H1 (cell line): ENCODE results near the gene COL20A1. TPM values are rescaled to one million over a fixed set of nuclear protein-coding genes. Genes with fewer than 3 reads are reported as not detected.
A peak's percentile ranks its signal among the peaks of the same experiment; 100 is the strongest.

Source experiments
- CTCF ChIA-PET: fragments of 300-600 bp; sonication (Branson Sonifier 250); formaldehyde crosslinking; loops from one replicate; lab custom pipeline; 2021; ENCODE audit not compliant: partially characterized antibody; lab: Charles Lee
- POLR2A ChIA-PET: fragments of 300-600 bp; sonication (Branson Sonifier 250); formaldehyde crosslinking; loops from one replicate; lab custom pipeline; 2021; ENCODE audit warnings: inconsistent platforms; ENCODE audit not compliant: partially characterized antibody; lab: Charles Lee
- DNase-seq, 2 experiments: peaks; one replicate each; pipeline versions ENCODE4 v3.0.0 to v3.0.0-alpha.2; 2010 to 2022; ENCODE audit warnings: low spot score in 2 of 2, low read depth in 1 of 2, mixed read lengths in 1 of 2
- FAIRE-seq: peaks from 2 replicates; lab custom pipeline; 2011; peaks lifted over from hg19 to GRCh38; lab: Jason Lieb, UNC
- H2AFZ ChIP-seq: 2 replicates; pipeline ENCODE4 v1.8.1; 2012; ENCODE audit warnings: low read length, inconsistent platforms
- H2AK5ac ChIP-seq: 2 replicates; pipeline ENCODE4 v1.6.1; 2013; ENCODE audit warnings: low read depth, low read length
- H2BK120ac ChIP-seq: replicated peaks from 2 replicates; pipeline ENCODE3; 2013; ENCODE audit warnings: low read depth, low read length, inconsistent platforms
- H2BK12ac ChIP-seq: 2 replicates; pipeline ENCODE4 v1.6.1; 2013; ENCODE audit warnings: low read depth, low read length
- H2BK15ac ChIP-seq: 2 replicates; pipeline ENCODE4 v1.6.1; 2013; ENCODE audit warnings: low read length
- H2BK20ac ChIP-seq: 2 replicates; pipeline ENCODE4 v1.6.1; 2013; ENCODE audit warnings: low read length
- H2BK5ac ChIP-seq: 2 replicates; pipeline ENCODE4 v1.6.1; 2013; ENCODE audit warnings: low read depth, low read length
- H3K14ac ChIP-seq: 2 replicates; pipeline ENCODE4 v1.6.1; 2013; ENCODE audit warnings: inconsistent platforms; ENCODE audit not compliant: insufficient read length
- H3K18ac ChIP-seq: 2 replicates; pipeline ENCODE4 v1.6.1; 2013; ENCODE audit warnings: low read length; ENCODE audit errors: extremely low read depth
- H3K23ac ChIP-seq: 2 replicates; pipeline ENCODE4 v1.6.1; 2013; ENCODE audit warnings: inconsistent platforms; ENCODE audit not compliant: insufficient read length
- H3K23me2 ChIP-seq: 2 replicates; pipeline ENCODE4 v1.6.1; 2013; ENCODE audit warnings: low read depth, low read length
- H3K27ac ChIP-seq: 2 replicates; pipeline ENCODE4 v1.6.1; 2011; ENCODE audit warnings: low read depth, low read length, inconsistent platforms
- H3K27me3 ChIP-seq, 4 experiments: replicated peaks in 1 of 4; 1 replicate in 1 of 4; 2 replicates in 3 of 4; pipeline versions ENCODE4 v1.6.1 to v1.8.1; 2011 to 2013; ENCODE audit warnings: low read length in 3 of 4, mild to moderate bottlenecking in 3 of 4, inconsistent platforms in 2 of 4, mixed read lengths in 2 of 4, moderate library complexity in 1 of 4; ENCODE audit not compliant: control insufficient read depth in 3 of 4, insufficient read depth in 3 of 4; ENCODE audit errors: extremely low read depth in 1 of 4
- H3K36me3 ChIP-seq, 4 experiments: 2 replicates each; pipeline versions ENCODE4 v1.6.1 to v1.8.1; 2011 to 2013; ENCODE audit warnings: mild to moderate bottlenecking in 4 of 4, low read length in 3 of 4, moderate library complexity in 2 of 4, control low read depth in 1 of 4, inconsistent platforms in 1 of 4; ENCODE audit not compliant: insufficient read depth in 4 of 4, control insufficient read depth in 2 of 4
- H3K4ac ChIP-seq: replicated peaks from 2 replicates; pipeline ENCODE3; 2013; ENCODE audit warnings: low read length, low read depth, mixed read lengths, inconsistent platforms; ENCODE audit not compliant: insufficient read length
- H3K4me1 ChIP-seq, 4 experiments: replicated peaks in 1 of 4; 1 replicate in 1 of 4; 2 replicates in 3 of 4; pipeline versions ENCODE4 v1.6.1 to v1.8.1; 2011 to 2013; ENCODE audit warnings: low read length in 3 of 4, inconsistent platforms in 2 of 4, mixed read lengths in 1 of 4; ENCODE audit not compliant: insufficient read depth in 4 of 4, control insufficient read depth in 3 of 4
- H3K4me2 ChIP-seq, 2 experiments: 2 replicates each; pipeline versions ENCODE4 v1.6.1 to v1.8.1; 2011 to 2013; ENCODE audit warnings: low read depth in 2 of 2, low read length in 2 of 2, control low read depth in 1 of 2, inconsistent platforms in 1 of 2, mild to moderate bottlenecking in 1 of 2; ENCODE audit not compliant: insufficient read depth in 1 of 2
- H3K4me3 ChIP-seq, 4 experiments: fragments of 200-600, 300-600 bp in 1 of 4; sonication (generic), shearing (Covaris generic), sonication (Bioruptor Twin) in 1 of 4; 2 replicates each; pipeline versions ENCODE4 v1.5.1 to v1.8.1; 2011 to 2016; ENCODE audit warnings: low read length in 4 of 4, low read depth in 3 of 4, control low read depth in 2 of 4, inconsistent platforms in 2 of 4, mild to moderate bottlenecking in 2 of 4, mixed read lengths in 1 of 4, moderate library complexity in 1 of 4; ENCODE audit not compliant: insufficient read depth in 2 of 4; ENCODE audit errors: extremely low read depth in 1 of 4
- H3K56ac ChIP-seq: replicated peaks from 2 replicates; pipeline ENCODE3; 2013; ENCODE audit warnings: low read depth, mild to moderate bottlenecking, mixed read lengths, low read length, inconsistent platforms; ENCODE audit not compliant: insufficient read length
- H3K79me1 ChIP-seq: 2 replicates; pipeline ENCODE4 v1.6.1; 2013; ENCODE audit warnings: low read depth, low read length, control low read depth
- H3K79me2 ChIP-seq, 2 experiments: 2 replicates each; pipeline versions ENCODE4 v1.6.1 to v1.8.1; 2012 to 2013; ENCODE audit warnings: low read length in 2 of 2, mild to moderate bottlenecking in 2 of 2, inconsistent platforms in 1 of 2; ENCODE audit not compliant: insufficient read depth in 2 of 2, control insufficient read depth in 1 of 2
- H3K9ac ChIP-seq, 4 experiments: replicated peaks in 1 of 4; 1 replicate in 1 of 4; 2 replicates in 3 of 4; pipeline versions ENCODE4 v1.6.1 to v1.8.1; 2011 to 2013; ENCODE audit warnings: low read depth in 3 of 4, low read length in 3 of 4, control low read depth in 2 of 4, mild to moderate bottlenecking in 2 of 4, moderate library complexity in 2 of 4, inconsistent platforms in 1 of 4; ENCODE audit errors: extremely low read depth in 1 of 4
- H3K9me3 ChIP-seq, 2 experiments: 2 replicates each; pipeline versions ENCODE4 v1.6.1 to v1.8.1; 2012 to 2013; ENCODE audit warnings: mild to moderate bottlenecking in 2 of 2, moderate library complexity in 2 of 2, control low read depth in 1 of 2, inconsistent platforms in 1 of 2, low read depth in 1 of 2, low read length in 1 of 2, mixed read lengths in 1 of 2; ENCODE audit not compliant: insufficient read depth in 2 of 2
- H4K20me1 ChIP-seq, 2 experiments: replicated peaks in 1 of 2; 2 replicates each; pipeline versions ENCODE3 to v1.8.1; 2011 to 2013; ENCODE audit warnings: inconsistent platforms in 2 of 2, low read length in 2 of 2, mild to moderate bottlenecking in 1 of 2; ENCODE audit not compliant: insufficient read depth in 2 of 2, control insufficient read depth in 1 of 2
- H4K5ac ChIP-seq: 2 replicates; pipeline ENCODE4 v1.6.1; 2013; ENCODE audit warnings: low read length, low read depth, mixed read lengths, inconsistent platforms; ENCODE audit not compliant: insufficient read length
- H4K8ac ChIP-seq: 2 replicates; pipeline ENCODE4 v1.8.0; 2013; ENCODE audit warnings: mild to moderate bottlenecking, moderate library complexity, low read length, inconsistent platforms; ENCODE audit not compliant: insufficient read depth; ENCODE audit errors: extremely low read depth
- H4K91ac ChIP-seq: replicated peaks from 2 replicates; pipeline ENCODE3; 2013; ENCODE audit warnings: low read length, mixed read lengths, inconsistent platforms; ENCODE audit not compliant: insufficient read length
- BACH1 ChIP-seq: IDR thresholded peaks from 2 replicates; pipeline ENCODE4 v1.6.1; 2012; ENCODE audit warnings: low read length, improper control_type of control experiment
- EGR1 ChIP-seq: IDR thresholded peaks from 2 replicates; pipeline ENCODE4 v1.6.1; 2011; ENCODE audit warnings: low read depth, low read length, borderline replicate concordance
- SIN3A ChIP-seq, 2 experiments: IDR thresholded peaks in 1 of 2; conservative IDR thresholded peaks in 1 of 2; 2 replicates each; pipeline ENCODE4 v1.6.1; 2011 to 2012; ENCODE audit warnings: low read length in 2 of 2, improper control_type of control experiment in 1 of 2, low read depth in 1 of 2, mild to moderate bottlenecking in 1 of 2
- WGBS, 2 experiments: shearing (Covaris generic) in 1 of 2; methylation state at CpG; one replicate each; pipeline versions ENCODE4 v1.1.6 to v1.1.7; 2013 to 2015; ENCODE audit warnings: low lambda C conversion rate in 2 of 2, mixed read lengths in 2 of 2, inconsistent platforms in 1 of 2, low coverage in 1 of 2, missing lambda C conversion rate in 1 of 2; ENCODE audit not compliant: insufficient replicate concordance in 2 of 2, insufficient coverage in 1 of 2, insufficient read length in 1 of 2; ENCODE audit errors: extremely low coverage in 1 of 2, missing lambda C conversion rate in 1 of 2; 5-methylcytosine and 5-hydroxymethylcytosine counted together
- polyA plus RNA-seq, 7 experiments: library from polyadenylated mRNA; depleted of rRNA in 3 of 7; stranded (reverse) in 5 of 7; unstranded in 2 of 7; fragments of >200 nt in 5 of 7; fragments of 200-250 nt in 2 of 7; gene quantifications; 1 replicate in 5 of 7; 2 replicates in 1 of 7; 4 replicates in 1 of 7; pipeline versions ENCODE4 v1.2.1 to v1.2.3, GENCODE V29; 2011 to 2013; ENCODE audit warnings: missing spikeins in 2 of 7, mixed read lengths in 2 of 7
- total RNA-seq: library from RNA; stranded (reverse); fragmentation: NEBNext Ultra II Directional; extraction: Animal tissue kit (Norgen Biotek cat#: 25700); gene quantifications from 2 replicates; pipeline ENCODE4 v1.2.1, GENCODE V29; 2021

Gene COL20A1
- total and polyA plus RNA-seq, 2 of the 8 experiments (the other 6 are each of a cell fraction or from before 2014, with no cell fraction given): 0.19 to 0.21 TPM

- Histone ChIP-seq H3K23me2 (peaks cover 3% of the 10 kb centered on the region; the same call in 1 of the 2 replicates), H3K4me3 (no peak overlapping the region), H3K14ac (no peak overlapping the region), H3K9ac (no peak overlapping the region), H3K27ac (no peak overlapping the region), H3K9me3 (no peaks in the 10 kb centered on the region), H3K23ac (no peak overlapping the region), H3K79me2 (no peaks in the 10 kb centered on the region), H3K4me2 (no peak overlapping the region), H2BK5ac (peak overlapping the region; percentile 78; the same call in 1 of the 2 replicates), H4K20me1 (peaks cover 0 to 6% of the 10 kb centered on the region in 2 experiments), H3K56ac (no peak overlapping the region), H4K91ac (no peak overlapping the region), H2AFZ (no peak overlapping the region), H3K27me3 (peaks cover 0 to 9% (median 0%) of the 10 kb centered on the region in 4 experiments; a peak in 3 of 7 replicates), H3K4ac (no peak overlapping the region), H4K8ac (peak overlapping the region; percentile 42; the same call in 1 of the 2 replicates), H2BK12ac (no peak overlapping the region), H3K4me1 (peaks cover 0 to 33% (median 26%) of the 10 kb centered on the region in 4 experiments; a peak in 6 of 7 replicates), H3K18ac (no peak overlapping the region), H2BK20ac (no peak overlapping the region), H2BK120ac (peak overlapping the region; percentile 43), H3K36me3 (peaks cover 0 to 3% (median 0%) of the 10 kb centered on the region in 4 experiments; a peak in 1 of 8 replicates), H3K79me1 (no peaks in the 10 kb centered on the region; the same call in 1 of the 2 replicates), H4K5ac (no peak overlapping the region), H2AK5ac (no peak overlapping the region; the same call in 1 of the 2 replicates), H2BK15ac (no peak overlapping the region)
- POLR2A ChIA-PET: interaction anchor here (0.6 to 3.7 kb wide), 16 partner anchors 12 to 406 kb away, joined by 3 to 26 read pairs (median 3); partner anchors contain the start of genes ARFGAP1 and NKAIN4
- CTCF ChIA-PET: interaction anchor here (0.6 to 9.9 kb wide), 10 partner anchors 15 to 190 kb away, joined by 3 to 81 read pairs (median 4); partner anchors contain the start of gene BIRC7
- DNase-seq: no peak
- TF ChIP-seq SIN3A (conservative IDR thresholded peaks at IDR 0.05 in 1 of 2, IDR thresholded peaks at IDR 0.05 in 1 of 2; ENCODE audit: low read depth in 1 of 2, low read length in 2 of 2) (no peak), EGR1 (peak; percentile 42; the same call in 1 of the 2 replicates), BACH1 (no peak)
- no peak for FAIRE-seq
- 82% methylated on average over 12 of the region's 22 CpGs; no CpG with 5 or more reads in 1 of the 2 experiments for WGBS, 2 experiments
These were observed 1.0 kb downstream of the COL20A1 start for GRCh38 chr20:63293871-63294535.
